Stimulated activated CD8-positive, alpha-beta memory T cell treated with anti-CD3 and anti-CD28 coated beads, Interleukin-7, amount 100 ng/mL, for 48 hours (primary cell): ENCODE measurements around the gene PIGA.

Experiments used
- DNase-seq, 2 donors: peaks; one replicate each; pipeline ENCODE4 v3.0.0-alpha.2; 2020; ENCODE audit warnings: low read depth in 1 of 2; ENCODE audit errors: extremely low read depth in 1 of 2

The PIGA gene

DNA sequence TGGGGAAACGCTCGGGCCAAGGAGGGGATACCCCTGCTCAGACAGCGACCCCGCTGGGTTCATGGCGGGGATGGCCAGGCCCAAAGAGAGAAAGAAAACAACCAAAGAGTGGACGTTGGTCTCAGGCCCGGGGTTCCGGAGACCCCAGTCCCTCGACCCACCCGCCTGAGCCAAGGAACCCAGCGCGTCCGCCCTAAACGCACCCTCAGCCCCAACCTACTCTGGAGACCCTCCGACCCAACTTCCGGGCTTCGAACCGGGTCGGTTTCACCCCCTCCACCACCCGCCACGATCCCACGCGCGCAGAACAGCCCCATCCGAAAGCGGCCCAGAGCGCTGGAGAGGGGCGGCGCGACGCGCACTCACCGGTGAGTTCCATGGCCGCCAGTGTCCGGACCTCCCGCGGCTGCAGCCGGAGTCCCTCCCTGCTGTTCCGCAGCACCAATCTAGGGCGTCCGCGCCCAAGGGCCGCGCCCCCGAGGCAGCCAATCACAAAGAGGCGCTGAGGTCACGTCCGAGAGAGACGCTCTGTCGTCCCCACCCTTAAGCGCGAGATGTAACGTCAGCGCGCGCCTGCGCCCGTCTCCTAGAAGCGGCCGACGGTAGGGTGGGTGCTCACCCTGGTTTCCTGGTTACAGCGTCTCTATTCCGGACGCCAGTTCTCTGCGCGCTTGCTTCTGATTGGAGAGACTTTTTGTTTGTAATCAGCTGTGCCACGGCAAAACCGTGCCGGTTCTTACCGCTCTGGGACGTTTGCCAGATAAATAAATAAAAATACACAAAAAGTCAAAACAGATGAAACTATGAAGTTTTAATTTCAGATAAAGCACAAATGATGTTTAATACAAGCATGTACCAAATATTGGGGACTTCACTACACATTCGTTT is at the start of gene PIGA:
PIGA (minus strand) TSS at position 389 of the 888 bp plus-strand sequence. CDS start 3,593 bp downstream, outside the sequence.
- peak; percentile 78 to 84 for DNase-seq

- DNase-seq, result no peak
These were observed 49.0 kb upstream of the PIGA start, which contains the start of gene VEGFD for GRCh38 chrX:15384304-15384703. TSS of gene VEGFD (minus strand) at chrX:15384413. CDS start at chrX:15383946, 467 bp downstream.

- no peak for DNase-seq
These were observed 47.5 kb upstream of the PIGA start for GRCh38 chrX:15382813-15383212.

DNA sequence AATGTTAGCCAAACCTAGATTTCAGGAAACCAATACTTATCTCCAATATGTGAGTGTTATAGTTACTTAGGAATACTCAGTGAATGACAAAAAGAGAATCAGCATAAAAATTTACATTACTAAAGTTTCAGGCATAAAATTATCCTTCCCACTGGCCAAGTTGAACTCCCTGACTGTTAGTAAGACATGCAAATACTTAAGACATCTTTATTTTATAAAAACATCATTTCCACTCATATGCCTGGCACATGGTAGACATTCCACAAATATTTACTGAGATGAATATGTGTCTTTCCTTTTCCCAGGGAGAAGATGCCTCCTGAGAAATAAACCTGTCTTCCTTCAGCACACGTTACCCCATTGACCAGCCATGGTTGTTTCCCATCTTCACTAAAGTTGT is 41.6 kb upstream of the PIGA start:
- DNase-seq, result no peak

DNA sequence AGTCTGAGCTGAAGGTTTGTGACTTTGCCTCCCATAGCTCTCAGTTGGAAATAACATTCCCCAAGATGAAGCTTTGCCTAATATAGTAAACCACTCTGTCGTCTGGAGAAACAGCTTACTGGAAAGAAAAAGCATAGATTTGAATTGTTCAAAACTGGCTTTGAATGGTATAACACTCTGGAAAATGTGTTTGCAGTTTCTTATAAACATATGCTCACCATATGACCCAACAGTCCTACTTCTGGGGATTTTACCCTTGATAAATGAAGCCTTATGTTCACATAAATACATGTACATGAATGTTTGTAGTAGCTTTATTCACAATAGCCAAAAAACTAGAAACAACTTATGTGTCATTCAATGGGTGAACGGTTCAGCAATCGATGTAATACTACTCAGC is 38.7 kb upstream of the PIGA start:
- DNase-seq, result no peak

DNA sequence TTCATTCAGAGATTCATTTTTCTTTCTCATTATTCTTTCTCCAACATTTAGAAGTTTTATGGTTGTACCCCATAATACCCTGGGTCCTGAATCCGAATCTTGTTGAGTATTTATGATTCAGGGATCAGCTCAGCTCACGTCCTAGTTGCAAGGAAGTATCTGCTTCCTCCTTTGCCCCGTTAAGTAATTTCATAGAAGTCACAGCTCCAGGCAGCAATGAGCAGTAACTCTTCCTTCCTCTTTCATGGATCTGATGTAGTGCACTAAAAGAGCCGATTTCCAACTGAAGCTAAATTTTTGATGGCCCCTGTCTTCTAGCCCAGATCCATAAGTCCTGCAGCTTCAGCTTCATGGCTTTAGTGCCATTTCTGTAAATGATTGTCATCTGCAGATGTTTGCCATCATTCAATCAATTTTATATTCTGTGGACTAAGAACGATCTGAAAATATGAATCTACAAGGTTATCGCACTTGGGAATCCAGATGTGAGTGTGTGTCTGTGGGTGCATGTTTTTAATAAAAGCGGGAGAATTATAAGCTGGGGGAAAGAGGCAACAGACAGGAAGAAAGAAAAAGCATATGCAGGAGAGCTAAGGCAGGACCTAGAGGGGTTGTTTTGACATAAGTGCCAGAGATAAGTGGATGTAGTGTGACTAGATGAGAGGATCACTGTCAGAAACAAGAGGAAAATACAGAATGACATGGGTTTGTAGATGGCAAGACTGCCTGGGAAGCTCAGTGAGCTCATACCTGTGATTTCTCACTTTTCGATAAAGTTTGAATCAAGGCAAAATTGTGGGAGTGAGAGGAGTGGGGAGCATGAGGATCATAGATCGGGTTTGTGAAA is 31.4 kb upstream of the PIGA start:
- no peak for DNase-seq

- no peak for DNase-seq
These were observed 24.4 kb upstream of the PIGA start for GRCh38 chrX:15359701-15360100.

DNA sequence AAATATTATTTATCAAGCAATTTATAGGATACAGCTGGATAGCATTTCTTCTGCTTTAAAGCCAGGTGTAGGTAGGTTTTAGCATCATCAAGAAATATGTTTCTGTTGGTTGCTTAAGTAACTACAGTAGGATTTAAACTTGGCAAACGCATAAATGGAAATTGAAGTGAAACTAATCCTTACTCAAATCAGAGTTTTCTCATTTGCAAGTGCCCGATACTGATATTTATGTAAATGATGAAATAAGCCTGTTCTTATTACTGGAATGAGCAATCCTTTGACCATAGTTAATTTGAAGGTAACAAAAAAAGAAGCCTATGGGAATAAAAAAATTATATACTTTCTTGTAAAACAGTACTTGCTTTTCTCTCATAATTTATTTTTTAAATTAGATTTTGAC is 23.2 kb upstream of the PIGA start:
- no peak for DNase-seq

- DNase-seq, result no peak
These were observed 21.1 kb upstream of the PIGA start for GRCh38 chrX:15356444-15356843.

DNA sequence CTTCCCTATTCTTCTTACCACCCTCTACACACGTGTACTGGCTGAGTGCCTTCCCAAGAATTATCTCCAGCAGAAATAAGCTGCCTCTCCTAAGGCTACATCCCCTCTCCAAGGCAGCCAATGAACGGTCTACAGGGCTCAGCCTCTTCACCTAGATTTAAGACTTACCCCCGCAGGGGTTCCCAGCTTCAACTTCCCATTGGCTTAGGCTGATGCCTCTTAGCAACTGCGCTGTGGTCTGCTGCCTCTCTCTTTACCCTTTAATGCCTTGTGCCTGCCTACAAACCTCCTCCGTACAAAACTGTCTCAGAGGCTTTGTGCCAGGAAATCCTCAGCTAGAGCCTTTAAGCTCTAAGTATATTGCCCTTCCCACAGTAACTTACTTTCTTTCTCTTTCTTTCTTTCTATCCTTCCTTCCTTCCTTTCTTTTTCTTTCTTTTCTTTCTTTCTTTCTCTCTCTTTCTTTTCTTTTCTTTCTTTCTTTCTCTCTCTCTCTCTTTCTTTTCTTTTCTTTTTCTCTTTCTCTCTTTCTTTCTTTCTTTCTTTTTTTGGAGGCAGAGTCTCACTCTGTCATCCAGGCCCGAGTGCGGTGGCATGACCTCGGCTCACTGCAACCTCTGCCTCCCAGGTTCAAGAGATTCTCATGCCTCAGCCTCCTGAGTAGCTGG is 15.1 kb upstream of the PIGA start:
- DNase-seq, result no peak

DNA sequence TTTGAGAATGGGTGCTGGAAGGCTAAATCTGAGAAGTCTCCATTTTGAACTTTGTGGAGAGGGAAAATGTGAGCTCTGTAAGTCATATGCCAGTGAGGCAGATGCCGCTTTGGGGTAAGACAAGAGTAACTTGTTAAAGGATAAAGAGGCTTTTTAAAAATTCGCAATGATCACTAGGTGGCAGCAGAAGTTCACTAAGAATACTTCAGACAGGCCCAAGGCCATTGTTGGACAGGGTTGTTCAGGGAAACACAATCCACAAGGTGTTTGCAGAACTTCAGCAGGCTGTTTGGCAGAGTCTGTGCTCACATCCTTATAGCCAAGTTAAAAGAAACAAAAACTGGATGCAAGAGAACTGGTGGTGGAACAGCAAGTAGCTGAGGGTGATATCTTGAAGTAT is 13.7 kb upstream of the PIGA start:
- DNase-seq, result no peak

DNA sequence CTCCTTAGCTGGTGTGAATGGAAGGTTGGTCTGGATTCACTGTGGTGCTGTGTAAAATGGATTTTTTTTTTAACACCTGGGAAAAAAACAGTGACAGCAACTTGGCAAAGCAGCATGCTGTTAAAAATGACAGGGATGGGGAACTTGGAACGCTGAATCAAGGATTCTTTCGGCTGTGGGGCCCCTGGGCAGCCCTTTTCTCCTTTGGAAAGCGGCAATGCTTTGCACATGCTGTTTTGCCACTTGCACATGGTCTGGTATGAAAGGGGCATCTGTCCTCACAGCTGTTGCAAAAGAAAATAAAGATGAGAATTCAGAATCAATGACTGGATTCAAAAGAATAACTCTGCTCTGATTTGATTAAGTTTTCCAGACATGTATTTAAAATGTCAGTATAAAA is 10.7 kb upstream of the PIGA start:
- no peak for DNase-seq

- no peak for DNase-seq
These were observed 8.8 kb upstream of the PIGA start for GRCh38 chrX:15344106-15344505.

DNA sequence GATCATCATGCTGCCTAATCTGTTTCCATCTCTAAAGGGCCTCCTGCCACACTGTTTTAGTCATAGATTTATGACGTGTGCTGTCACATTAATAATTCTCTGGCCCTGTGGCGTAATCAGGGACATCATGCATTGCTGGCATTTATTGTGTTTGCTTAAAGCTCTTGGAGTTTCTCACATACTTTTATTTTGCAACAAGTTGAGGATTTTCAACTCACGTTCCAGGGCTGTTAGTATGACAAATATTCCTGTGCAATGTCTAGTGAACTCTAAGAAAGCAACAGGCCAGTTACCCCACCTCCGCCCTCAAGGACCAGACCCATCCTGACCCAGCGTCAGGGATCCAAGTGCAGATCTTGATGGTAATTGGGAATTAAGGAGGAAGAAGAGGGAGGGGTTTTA is 7.8 kb upstream of the PIGA start:
- no peak for DNase-seq

GRCh38 chrX:15340867-15341266 is 5.5 kb upstream of the PIGA start:
- DNase-seq, result no peak

DNA sequence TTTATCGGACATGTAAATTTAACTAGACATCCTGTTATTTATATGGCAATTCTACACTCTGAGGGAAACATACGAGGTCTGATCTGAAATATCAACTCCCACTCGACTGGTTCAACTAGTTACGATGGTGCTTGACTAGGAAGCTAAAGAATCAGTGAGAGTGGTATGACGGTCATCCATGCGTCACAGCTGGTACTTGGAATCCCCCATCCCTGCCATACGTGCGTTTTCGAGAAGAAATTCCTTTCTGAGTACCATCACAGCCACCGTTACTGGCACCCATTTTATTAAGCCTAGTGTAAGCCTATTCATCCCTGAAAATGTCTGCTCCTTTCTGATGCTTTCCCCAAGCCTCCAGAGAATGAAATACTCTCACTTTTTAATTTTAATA is 695 bp upstream of the PIGA start:
- peak in 1 of 2 donors; percentile 19 for DNase-seq

DNA sequence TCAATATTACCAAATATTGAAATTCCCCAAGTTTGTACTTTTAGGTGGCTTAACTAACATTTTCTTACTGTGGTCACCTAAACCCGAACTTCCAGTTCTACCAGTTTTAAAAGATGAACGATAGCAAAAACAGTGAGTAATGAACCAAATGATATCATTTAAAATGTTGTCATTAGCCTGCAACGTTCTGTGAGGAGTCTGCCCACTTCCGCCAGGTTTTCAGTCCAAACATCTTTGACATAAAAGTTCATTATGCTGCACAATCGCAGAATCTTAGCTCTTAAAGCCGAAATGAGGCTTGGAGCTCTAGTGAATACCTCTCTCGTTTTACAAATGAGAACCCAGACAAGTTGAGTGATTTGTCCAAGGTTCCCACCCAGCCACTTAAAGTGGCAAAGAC is 762 bp downstream of the PIGA start:
- no peak for DNase-seq

GRCh38 chrX:15328821-15329220 is 6.5 kb downstream of the PIGA start:
- DNase-seq, result no peak

GRCh38 chrX:15328131-15328530 is 7.2 kb downstream of the PIGA start:
- DNase-seq, result no peak

GRCh38 chrX:15322472-15322871 is 12.9 kb downstream of the PIGA start:
- DNase-seq, result no peak

GRCh38 chrX:15322072-15322471 is 13.3 kb downstream of the PIGA start:
- no peak for DNase-seq
